NCI-H2227 treated with DMSO at 0.1 percent for 48 hours (cell line): Measurements from ENCODE around the gene QSOX2.
A peak's percentile ranks its signal among the peaks of the same experiment; 100 is the strongest.

Source experiments
- DNase-seq: peaks from one replicate; lab custom pipeline; 2025; lab: John Stamatoyannopoulos, UW

The QSOX2 gene

GRCh38 chr9:136251264-136252115 is 5.9 kb upstream of the QSOX2 start:
- no peak for DNase-seq

- DNase-seq, result no peak
Observed at GRCh38 chr9:136250676-136251075, 5.1 kb upstream of the QSOX2 start.

- DNase-seq, result no peak
Observed at GRCh38 chr9:136249877-136250559, 4.4 kb upstream of the QSOX2 start.

GRCh38 chr9:136248951-136249876 is 3.6 kb upstream of the QSOX2 start:
- DNase-seq, result no peak

GRCh38 chr9:136247947-136248637 is 2.5 kb upstream of the QSOX2 start:
- DNase-seq, result no peak

- DNase-seq, result no peak
Observed at GRCh38 chr9:136247551-136247916, 1.9 kb upstream of the QSOX2 start.

- no peak for DNase-seq
Observed at GRCh38 chr9:136246849-136247550, 1.4 kb upstream of the QSOX2 start.

- DNase-seq, result no peak
Observed at GRCh38 chr9:136244969-136245218, 718 bp downstream of the QSOX2 start.

GRCh38 chr9:136244122-136244968 is 1.3 kb downstream of the QSOX2 start:
- DNase-seq, result peak; percentile 17

GRCh38 chr9:136243631-136244030 is 2.0 kb downstream of the QSOX2 start:
- DNase-seq, result no peak

GRCh38 chr9:136242918-136243525 is 2.6 kb downstream of the QSOX2 start:
- DNase-seq, result no peak

- DNase-seq, result no peak
Observed at GRCh38 chr9:136242248-136242647, 3.4 kb downstream of the QSOX2 start.

- DNase-seq, result no peak
Observed at GRCh38 chr9:136241542-136241941, 4.1 kb downstream of the QSOX2 start.

GRCh38 chr9:136240941-136241340 is 4.7 kb downstream of the QSOX2 start:
- DNase-seq, result no peak

GRCh38 chr9:136239983-136240330 is 5.7 kb downstream of the QSOX2 start:
- no peak for DNase-seq

- DNase-seq, result no peak
Observed at GRCh38 chr9:136239135-136239982, 6.3 kb downstream of the QSOX2 start.

- no peak for DNase-seq
Observed at GRCh38 chr9:136238342-136238732, 7.3 kb downstream of the QSOX2 start.

- no peak for DNase-seq
Observed at GRCh38 chr9:136237486-136238341, 7.9 kb downstream of the QSOX2 start.
